HepG2 (cell line): ENCODE results near the gene THADA. TPM values are rescaled to one million over a fixed set of nuclear protein-coding genes. Genes with fewer than 3 reads are reported as not detected.

Experiments used
- GLI4 ChIP-seq: sonication (generic); formaldehyde crosslinking; IDR thresholded peaks from 2 replicates; pipeline ENCODE4 v1.5.1; 2020; ENCODE audit warnings: missing genetic modification reagents, mild to moderate bottlenecking, moderate library complexity, borderline replicate concordance
- KLF16 ChIP-seq, 2 experiments: sonication (generic) in 1 of 2; formaldehyde crosslinking in 1 of 2; IDR thresholded peaks; 2 replicates each; pipeline versions ENCODE4 v1.6.1 to v1.8.0; 2016 to 2023; ENCODE audit warnings: missing genetic modification reagents in 2 of 2, missing compliant biosample characterization in 1 of 2
- MAFF ChIP-seq: IDR thresholded peaks from 2 replicates; pipeline ENCODE4 v1.6.1; 2011; ENCODE audit warnings: low read depth, low read length, improper control_type of control experiment
- MEIS1 ChIP-seq: sonication (generic); formaldehyde crosslinking; IDR thresholded peaks from 2 replicates; pipeline ENCODE4 v1.9.0; 2021; ENCODE audit warnings: mild to moderate bottlenecking, missing genetic modification reagents, moderate library complexity, borderline replicate concordance
- NCOR1 ChIP-seq: fragments of 200-600 bp; sonication (generic); IDR thresholded peaks from 2 replicates; pipeline ENCODE4 v1.7.0; 2017; ENCODE audit warnings: antibody characterized with exemption, low read length, borderline replicate concordance
- PAWR ChIP-seq: sonication (generic); formaldehyde crosslinking; IDR thresholded peaks from 2 replicates; pipeline ENCODE4 v1.4.0; 2020; ENCODE audit warnings: missing genetic modification reagents, mild to moderate bottlenecking, borderline replicate concordance
- SOX13 ChIP-seq, 3 experiments: fragments of 450-650 bp in 1 of 3; sonication (generic) in 1 of 3; formaldehyde crosslinking in 1 of 3; IDR thresholded peaks in 2 of 3; conservative IDR thresholded peaks in 1 of 3; 2 replicates each; pipeline versions ENCODE4 v1.5.0 to v1.6.1; 2016 to 2020; ENCODE audit warnings: antibody characterized with exemption in 1 of 3, mild to moderate bottlenecking in 1 of 3, missing compliant biosample characterization in 1 of 3, missing genetic modification reagents in 1 of 3, moderate library complexity in 1 of 3
- SP1 ChIP-seq, 2 experiments: fragments of 450-650 bp in 1 of 2; sonication (generic) in 1 of 2; formaldehyde crosslinking in 1 of 2; IDR thresholded peaks; 2 replicates each; pipeline versions ENCODE4 v1.4.0 to v1.6.1; 2016 to 2020; ENCODE audit warnings: missing genetic modification reagents in 1 of 2
- TMF1 ChIP-seq: sonication (generic); formaldehyde crosslinking; IDR thresholded peaks from 2 replicates; pipeline ENCODE4 v1.8.1; 2022; ENCODE audit warnings: low read depth, missing genetic modification reagents
- ZNF367 ChIP-seq: sonication (generic); formaldehyde crosslinking; IDR thresholded peaks from 2 replicates; pipeline ENCODE4 v1.4.0; 2020; ENCODE audit warnings: missing genetic modification reagents, borderline replicate concordance
- ZNF382 ChIP-seq: sonication (generic); formaldehyde crosslinking; IDR thresholded peaks from 2 replicates; pipeline ENCODE4 v1.5.0; 2020; ENCODE audit warnings: missing genetic modification reagents, mild to moderate bottlenecking, borderline replicate concordance
- ZNF562 ChIP-seq: sonication (generic); formaldehyde crosslinking; IDR thresholded peaks from 2 replicates; pipeline ENCODE4 v1.8.0; 2022; ENCODE audit warnings: missing genetic modification reagents, borderline replicate concordance
- ZNF589 ChIP-seq: sonication (generic); formaldehyde crosslinking; conservative IDR thresholded peaks from 2 replicates; pipeline ENCODE4 v1.8.0; 2022; ENCODE audit warnings: mild to moderate bottlenecking, moderate library complexity, missing genetic modification reagents
- ZNF792 ChIP-seq: IDR thresholded peaks from 2 replicates; pipeline ENCODE4 v1.6.1; 2016
- polyA plus RNA-seq, 8 experiments: library from polyadenylated mRNA; depleted of rRNA in 3 of 8; stranded (reverse) in 7 of 8; unstranded in 1 of 8; fragments of >200 nt; fragmentation: Illumina TruSeq in 4 of 8; extraction: Trizol in 4 of 8; gene quantifications; 2 replicates each; pipeline versions ENCODE4 v1.2.1 to v1.2.3, GENCODE V29; 2011 to 2016; ENCODE audit warnings: low read depth in 4 of 8, missing spikeins in 1 of 8, mixed read lengths in 1 of 8; ENCODE audit not compliant: insufficient read depth in 1 of 8
- total RNA-seq, 5 experiments: library from RNA; depleted of rRNA; stranded (reverse); fragments of >200 nt; fragmentation: Illumina TruSeq; extraction: Trizol; gene quantifications; 2 replicates each; pipeline ENCODE4 v1.2.3, GENCODE V29; 2016; ENCODE audit warnings: low read depth in 1 of 5
- TF ChIP-seq, protein P1 (sequence below): sonication (generic); formaldehyde crosslinking; IDR thresholded peaks from one replicate; pipeline ENCODE4 v1.5.1; 2020; ENCODE audit warnings: mild to moderate bottlenecking, missing genetic modification reagents; ENCODE audit errors: not compliant biosample characterization
- TF ChIP-seq, protein P2 (sequence below): sonication (generic); formaldehyde crosslinking; IDR thresholded peaks from 2 replicates; pipeline ENCODE4 v1.8.0; 2022; ENCODE audit warnings: missing genetic modification reagents, mild to moderate bottlenecking, inconsistent platforms, borderline replicate concordance

The THADA gene
- total and polyA plus RNA-seq, 2 of the 13 experiments (the other 11 are each of a cell fraction or from before 2014, with no cell fraction given) = 12.7 to 21.7 TPM

DNA sequence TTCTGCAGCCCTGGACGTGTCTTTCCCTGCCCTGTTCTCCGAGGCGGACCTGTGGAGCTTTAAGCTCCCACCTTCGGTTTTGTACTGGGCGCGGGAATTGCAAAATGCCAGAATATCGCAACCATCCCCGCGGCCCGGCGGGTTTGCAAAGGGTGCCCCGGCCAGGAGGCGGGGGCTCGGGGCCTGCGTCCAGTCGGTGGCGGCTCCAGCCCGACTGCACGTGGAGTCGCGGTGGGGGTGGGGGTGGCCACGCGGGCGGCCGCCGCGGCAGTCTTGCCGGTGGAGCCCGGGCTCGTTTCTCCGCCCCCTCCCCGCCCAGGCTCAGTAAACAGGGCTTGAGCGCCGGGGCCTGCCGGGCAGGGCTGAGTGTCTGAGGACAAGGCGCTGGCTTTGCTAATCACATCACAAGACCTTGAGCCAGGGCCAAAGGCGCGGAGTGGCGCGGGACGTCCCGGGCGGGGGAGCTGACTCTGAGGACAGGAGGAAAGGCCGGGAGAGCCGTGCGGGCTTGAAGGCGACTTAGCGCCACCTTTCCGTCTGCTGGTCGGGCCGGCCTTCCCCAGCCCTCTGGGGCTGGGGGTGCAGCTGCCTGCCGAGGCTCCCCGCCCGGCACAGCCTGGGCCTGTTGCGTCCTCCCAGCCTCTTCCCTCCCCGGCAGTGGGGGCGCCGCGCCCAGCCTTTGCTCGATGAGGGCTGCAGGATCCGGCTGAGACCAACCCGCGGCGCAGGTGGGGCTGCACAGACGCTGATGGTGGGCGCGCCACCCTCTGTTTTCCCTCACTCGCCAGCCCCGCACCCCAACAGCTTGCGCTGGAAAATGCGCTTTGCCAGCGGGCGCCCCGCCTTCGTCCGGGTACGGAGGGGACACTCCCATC, 368.6 kb downstream of the THADA start (continued):
- no peak for TF ChIP-seq SP1 (IDR thresholded peaks at IDR 0.05)
- peak; percentile 43; the same call in 1 of the 2 replicates for TF ChIP-seq SP1 (CRISPR knock-in tag; IDR thresholded peaks at IDR 0.05)
- no peak; the same call in 1 of the 2 replicates for TF ChIP-seq SOX13 (IDR thresholded peaks at IDR 0.05)
- peak; percentile 68 to 84; a peak in 2 of 4 replicates for TF ChIP-seq SOX13 (CRISPR knock-in tag; conservative IDR thresholded peaks at IDR 0.05 in 1 of 2, IDR thresholded peaks at IDR 0.05 in 1 of 2)
- peak; percentile 87; the same call in 1 of the 2 replicates for TF ChIP-seq TMF1
- TF ChIP-seq ZNF382 (CRISPR knock-in tag) = no peak
- TF ChIP-seq MAFF = no peak
- TF ChIP-seq GLI4 (CRISPR knock-in tag) = peak; percentile 62
- TF ChIP-seq, protein P1, sequence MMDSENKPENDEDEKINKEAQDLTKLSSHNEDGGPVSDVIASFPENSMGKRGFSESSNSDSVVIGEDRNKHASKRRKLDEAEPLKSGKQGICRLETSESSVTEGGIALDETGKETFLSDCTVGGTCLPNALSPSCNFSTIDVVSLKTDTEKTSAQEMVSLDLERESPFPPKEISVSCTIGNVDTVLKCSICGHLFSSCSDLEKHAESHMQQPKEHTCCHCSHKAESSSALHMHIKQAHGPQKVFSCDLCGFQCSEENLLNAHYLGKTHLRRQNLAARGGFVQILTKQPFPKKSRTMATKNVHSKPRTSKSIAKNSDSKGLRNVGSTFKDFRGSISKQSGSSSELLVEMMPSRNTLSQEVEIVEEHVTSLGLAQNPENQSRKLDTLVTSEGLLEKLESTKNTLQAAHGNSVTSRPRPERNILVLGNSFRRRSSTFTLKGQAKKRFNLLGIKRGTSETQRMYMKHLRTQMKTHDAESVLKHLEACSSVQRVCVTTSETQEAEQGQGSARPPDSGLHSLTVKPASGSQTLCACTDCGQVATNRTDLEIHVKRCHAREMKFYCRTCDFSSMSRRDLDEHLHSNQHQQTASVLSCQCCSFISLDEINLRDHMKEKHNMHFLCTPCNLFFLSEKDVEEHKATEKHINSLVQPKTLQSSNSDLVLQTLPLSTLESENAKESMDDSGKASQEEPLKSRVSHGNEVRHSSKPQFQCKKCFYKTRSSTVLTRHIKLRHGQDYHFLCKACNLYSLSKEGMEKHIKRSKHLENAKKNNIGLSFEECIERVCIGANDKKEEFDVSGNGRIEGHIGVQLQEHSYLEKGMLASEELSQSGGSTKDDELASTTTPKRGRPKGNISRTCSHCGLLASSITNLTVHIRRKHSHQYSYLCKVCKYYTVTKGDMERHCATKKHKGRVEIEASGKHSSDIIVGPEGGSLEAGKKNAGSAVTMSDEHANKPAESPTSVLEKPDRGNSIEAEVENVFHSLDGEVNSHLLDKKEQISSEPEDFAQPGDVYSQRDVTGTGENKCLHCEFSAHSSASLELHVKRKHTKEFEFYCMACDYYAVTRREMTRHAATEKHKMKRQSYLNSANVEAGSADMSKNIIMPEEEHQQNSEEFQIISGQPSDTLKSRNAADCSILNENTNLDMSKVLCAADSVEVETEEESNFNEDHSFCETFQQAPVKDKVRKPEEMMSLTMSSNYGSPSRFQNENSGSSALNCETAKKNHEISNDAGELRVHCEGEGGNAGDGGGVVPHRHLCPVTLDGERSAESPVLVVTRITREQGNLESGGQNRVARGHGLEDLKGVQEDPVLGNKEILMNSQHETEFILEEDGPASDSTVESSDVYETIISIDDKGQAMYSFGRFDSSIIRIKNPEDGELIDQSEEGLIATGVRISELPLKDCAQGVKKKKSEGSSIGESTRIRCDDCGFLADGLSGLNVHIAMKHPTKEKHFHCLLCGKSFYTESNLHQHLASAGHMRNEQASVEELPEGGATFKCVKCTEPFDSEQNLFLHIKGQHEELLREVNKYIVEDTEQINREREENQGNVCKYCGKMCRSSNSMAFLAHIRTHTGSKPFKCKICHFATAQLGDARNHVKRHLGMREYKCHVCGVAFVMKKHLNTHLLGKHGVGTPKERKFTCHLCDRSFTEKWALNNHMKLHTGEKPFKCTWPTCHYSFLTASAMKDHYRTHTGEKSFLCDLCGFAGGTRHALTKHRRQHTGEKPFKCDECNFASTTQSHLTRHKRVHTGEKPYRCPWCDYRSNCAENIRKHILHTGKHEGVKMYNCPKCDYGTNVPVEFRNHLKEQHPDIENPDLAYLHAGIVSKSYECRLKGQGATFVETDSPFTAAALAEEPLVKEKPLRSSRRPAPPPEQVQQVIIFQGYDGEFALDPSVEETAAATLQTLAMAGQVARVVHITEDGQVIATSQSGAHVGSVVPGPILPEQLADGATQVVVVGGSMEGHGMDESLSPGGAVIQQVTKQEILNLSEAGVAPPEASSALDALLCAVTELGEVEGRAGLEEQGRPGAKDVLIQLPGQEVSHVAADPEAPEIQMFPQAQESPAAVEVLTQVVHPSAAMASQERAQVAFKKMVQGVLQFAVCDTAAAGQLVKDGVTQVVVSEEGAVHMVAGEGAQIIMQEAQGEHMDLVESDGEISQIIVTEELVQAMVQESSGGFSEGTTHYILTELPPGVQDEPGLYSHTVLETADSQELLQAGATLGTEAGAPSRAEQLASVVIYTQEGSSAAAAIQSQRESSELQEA (CRISPR knock-in tag) = peak; percentile 36
- TF ChIP-seq ZNF367 = no peak
- TF ChIP-seq ZNF792 = no peak
- TF ChIP-seq MEIS1 = no peak; the same call in 1 of the 2 replicates
- TF ChIP-seq, protein P2, sequence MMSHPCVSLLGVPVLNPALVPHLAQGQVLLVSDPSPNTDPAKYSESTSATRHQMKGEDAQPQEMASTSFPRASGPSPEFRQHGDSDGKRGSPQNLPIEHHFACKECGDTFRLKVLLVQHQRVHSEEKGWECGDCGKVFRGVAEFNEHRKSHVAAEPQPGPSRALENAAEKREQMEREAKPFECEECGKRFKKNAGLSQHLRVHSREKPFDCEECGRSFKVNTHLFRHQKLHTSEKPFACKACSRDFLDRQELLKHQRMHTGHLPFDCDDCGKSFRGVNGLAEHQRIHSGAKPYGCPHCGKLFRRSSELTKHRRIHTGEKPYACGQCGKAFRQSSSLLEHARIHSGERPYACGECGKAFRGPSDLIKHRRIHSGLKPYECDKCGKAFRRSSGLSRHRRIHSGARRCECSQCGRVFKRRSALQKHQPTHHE (CRISPR knock-in tag) = no peak; the same call in 1 of the 2 replicates
- 0 out of 2 replicates have a peak, but pooled peaks have one; percentile 54 for TF ChIP-seq ZNF562 (CRISPR knock-in tag)
- TF ChIP-seq NCOR1 = peak; percentile 68; the same call in 1 of the 2 replicates
- TF ChIP-seq KLF16 (CRISPR knock-in tag; IDR thresholded peaks at IDR 0.05) = peak in 1 of 2 experiments; percentile 94; a peak in 2 of 4 replicates
- no peak; the same call in 1 of the 2 replicates for TF ChIP-seq PAWR
- TF ChIP-seq ZNF589 (CRISPR knock-in tag) = peak; percentile 92
